Right ventricle myocardium inferior (tissue), 1 donor: ENCODE results near the gene OR13J1. TPM values are rescaled to one million over a fixed set of nuclear protein-coding genes. Genes with fewer than 3 reads are reported as not detected.

ENCODE experiments used
- ATAC-seq: fragments of 200-7000 bp; cut with Tn5 transposase; one replicate; pipeline ENCODE4 v1.9.1; 2020; ENCODE audit warnings: mild to moderate bottlenecking, moderate library complexity
- DNase-seq: peaks from one replicate; pipeline ENCODE4 v3.0.0; 2021; ENCODE audit errors: missing footprints
- intact Hi-C: fragments of 100-400 bp; cut with DNase I; formaldehyde crosslinking; loops from one replicate; pipeline ENCODE4 v1.11.0; 2022
- total RNA-seq: library from RNA; stranded (reverse); fragmentation: NEBNext Ultra II Directional; extraction: Animal tissue kit (Norgen Biotek cat#: 25700); gene quantifications from one replicate; pipeline ENCODE4 v1.2.1, GENCODE V29; 2021
- donor health status: DM: no; HTN: yes; CAD: no; lungs with severe emphysema.

Gene OR13J1
- total RNA-seq, 1 donor from 2014 or later = not detected

GRCh38 chr9:35842020-35842745, 28.0 kb downstream of the OR13J1 start:
- intact Hi-C loops = no loop called here
- ATAC-seq (no peak), DNase-seq (no peak)

- intact Hi-C loops = no loop called here
- DNase-seq (no peak), ATAC-seq (no peak)
Measured at GRCh38 chr9:35841645-35841900, 28.6 kb downstream of the OR13J1 start.

- DNase-seq (no peak), ATAC-seq (no peak)
- intact Hi-C loops = no loop called here
Measured at GRCh38 chr9:35840881-35841644, 29.1 kb downstream of the OR13J1 start.

GRCh38 chr9:35839926-35840325, 30.3 kb downstream of the OR13J1 start:
- DNase-seq = no peak
- ATAC-seq = no peak
- intact Hi-C loops = no loop called here

DNA sequence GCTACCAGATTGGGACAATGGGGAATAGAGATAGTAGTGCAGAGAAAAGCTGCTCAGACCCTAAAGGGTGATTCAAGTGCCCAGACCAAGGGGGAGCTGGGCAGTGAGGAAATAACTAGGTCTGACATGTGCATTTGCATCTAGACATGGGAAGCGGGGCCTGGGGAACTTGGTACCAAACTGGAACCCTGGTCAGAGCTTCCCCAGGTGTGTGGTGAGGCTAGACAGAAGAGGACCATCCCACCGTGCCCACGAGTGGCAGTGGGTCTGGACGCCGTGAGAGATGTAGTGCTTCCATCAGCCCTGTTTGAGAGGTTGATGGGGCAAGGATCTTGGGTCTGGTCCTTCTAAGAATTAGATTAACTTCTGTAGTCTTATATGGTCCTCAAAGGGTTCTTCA, 33.6 kb downstream of the OR13J1 start:
- ATAC-seq (no peak), DNase-seq (no peak)
- intact Hi-C loops = no loop called here

DNA sequence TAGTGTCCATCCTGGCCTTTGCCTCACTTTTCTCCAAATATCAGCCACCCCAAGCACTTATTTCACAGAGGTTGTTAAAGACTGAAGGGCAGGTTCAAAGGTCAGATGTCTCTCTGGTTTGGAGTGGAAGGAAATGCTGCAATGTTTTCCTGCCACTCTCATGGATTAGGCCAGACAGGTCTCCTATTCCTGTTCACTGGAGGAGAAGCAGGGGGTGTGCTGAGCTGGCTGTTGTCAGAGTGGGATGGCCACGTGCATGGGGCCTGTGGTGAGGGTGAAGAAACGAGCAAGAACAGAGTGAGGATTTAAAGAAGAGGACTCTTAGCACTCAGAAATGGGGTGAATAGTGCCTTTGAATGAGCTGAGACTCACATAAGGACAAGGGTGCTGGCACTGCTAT, 34.4 kb downstream of the OR13J1 start:
- ATAC-seq (no peak), DNase-seq (no peak)
- intact Hi-C loops = no loop called here

DNA sequence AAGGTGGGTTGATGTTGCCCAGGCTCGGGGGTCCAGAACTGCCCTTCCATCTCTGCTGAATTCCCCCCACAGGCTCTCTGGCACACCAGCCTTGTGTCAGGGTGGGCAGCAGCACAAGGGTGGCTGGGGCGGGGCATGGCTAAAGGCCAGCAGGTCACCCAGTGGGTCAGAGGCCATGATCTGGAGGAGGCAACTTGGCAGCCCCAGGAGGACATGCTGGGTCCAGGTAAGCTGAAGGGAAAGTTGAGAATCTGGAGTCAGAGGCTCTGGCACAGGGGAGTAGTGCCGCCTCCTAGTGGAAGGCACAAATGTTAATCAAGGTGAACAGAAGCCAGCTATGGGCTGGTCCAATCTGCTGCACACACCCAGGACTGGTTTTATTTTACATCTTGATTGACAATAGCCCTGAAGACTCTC, 35.0 kb downstream of the OR13J1 start:
- DNase-seq (no peak), ATAC-seq (no peak)
- intact Hi-C loops = no loop called here

DNA sequence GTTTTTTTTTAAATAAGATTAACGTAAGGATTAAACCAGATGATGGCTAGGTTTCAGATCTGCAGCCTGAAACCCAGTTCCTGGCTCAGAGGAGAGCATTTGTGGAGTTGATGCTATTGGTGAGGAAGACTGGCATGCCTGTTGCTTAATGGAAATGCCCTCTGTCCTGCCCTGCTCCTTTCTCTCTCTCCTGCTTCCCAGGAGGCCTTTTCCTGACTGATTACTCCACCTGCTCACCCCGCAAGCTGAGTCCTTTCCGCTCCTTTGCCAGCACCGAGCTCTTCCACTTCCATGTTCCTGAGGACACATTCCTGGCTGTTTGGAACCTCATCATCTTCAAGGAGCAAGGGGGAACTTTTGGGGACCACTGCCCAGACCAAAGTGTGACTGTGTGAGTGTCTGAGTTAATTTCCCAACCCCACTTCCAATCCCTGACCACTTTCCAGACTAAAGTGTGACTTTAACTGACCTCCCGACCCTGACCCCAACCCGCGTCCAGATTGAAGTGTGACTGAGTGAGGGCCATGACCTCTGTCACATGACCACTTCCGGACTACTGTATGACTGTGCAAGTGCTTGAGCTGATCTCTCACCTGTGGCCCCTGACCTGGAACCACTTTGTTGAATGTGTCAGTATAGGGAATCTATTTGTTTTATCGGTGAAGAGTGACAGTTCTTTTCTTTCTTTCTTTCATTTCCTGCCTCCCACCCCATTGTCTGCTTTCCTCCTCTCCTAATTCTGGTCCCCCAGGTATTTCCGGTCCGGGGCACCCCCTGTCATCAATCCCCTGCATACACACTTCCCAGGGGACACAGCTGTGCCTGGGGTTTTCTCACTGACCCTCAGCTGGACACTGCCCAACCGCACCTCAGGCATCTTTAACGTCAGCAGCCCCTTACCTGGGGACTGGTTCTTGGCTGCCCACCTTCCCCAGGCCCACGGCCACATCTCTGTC, 35.7 kb downstream of the OR13J1 start:
- ATAC-seq = no peak
- intact Hi-C loops = no loop called here
- no peak for DNase-seq

DNA sequence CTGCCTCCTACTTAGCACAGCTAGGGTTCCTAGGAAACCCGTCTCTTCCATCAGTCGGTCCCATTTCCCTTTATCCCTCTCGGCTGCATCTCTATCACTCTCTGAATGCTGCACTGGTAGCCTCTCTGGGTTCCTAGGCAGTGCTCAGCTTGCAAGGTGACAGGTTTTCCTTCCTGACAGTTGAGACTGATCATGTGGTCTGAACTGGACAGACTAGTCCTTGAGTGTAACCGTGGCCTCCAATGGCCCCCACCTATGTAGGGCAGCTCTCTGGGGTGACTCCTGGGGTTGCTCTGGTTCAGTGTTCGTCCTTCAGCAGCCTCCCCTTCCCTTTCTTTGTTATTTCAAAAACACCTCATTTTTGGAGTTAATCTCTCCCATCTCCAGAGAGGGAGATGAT, 37.4 kb downstream of the OR13J1 start:
- no peak for DNase-seq
- ATAC-seq = no peak
- intact Hi-C loops = no loop called here

DNA sequence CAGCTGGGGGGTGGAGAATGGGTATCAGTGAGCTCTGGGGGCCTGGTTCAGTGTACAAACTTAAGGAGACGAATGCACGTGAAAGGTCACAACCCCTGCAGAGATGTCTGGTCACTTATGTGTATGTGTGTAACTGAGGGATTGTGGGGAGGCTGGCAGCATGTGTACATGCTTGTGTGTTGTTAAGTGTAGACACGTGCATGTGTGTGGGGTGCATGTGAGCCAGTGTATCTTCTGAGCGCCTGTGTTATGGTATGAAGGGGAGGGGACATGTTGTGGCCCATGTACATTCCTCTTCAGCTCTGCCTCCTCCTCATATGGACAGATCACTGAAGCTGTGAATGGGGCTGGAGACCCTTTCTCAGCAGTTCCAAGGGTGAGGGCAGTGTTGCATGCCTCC, 39.2 kb downstream of the OR13J1 start:
- intact Hi-C loops = no loop called here
- no peak for ATAC-seq
- no peak for DNase-seq

DNA sequence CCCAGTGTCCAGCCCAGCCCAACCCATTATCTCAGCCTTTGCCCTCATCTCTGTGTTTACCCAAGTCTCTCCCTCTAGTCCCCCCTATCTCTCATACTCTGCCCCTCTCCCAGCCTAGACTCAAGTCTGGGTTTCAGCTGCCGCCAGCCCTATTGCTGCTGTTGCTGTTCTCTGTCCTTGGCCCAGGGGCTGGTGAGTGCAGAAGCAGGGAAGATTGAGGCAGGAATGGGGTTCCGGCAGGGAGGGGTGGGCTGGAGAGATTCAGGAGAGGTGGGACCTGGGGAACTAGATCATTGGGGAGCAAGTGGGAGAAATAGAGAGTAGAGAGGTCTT, 40.5 kb downstream of the OR13J1 start:
- DNase-seq (no peak), ATAC-seq (no peak)
- intact Hi-C loops = loop anchor here (5.0 kb wide), 2 partner anchors 97 to 172 kb away; partner anchors contain the start of genes CCDC107, CREB3, RMRP and TLN1

- ATAC-seq (peak; percentile 92), DNase-seq (peak; percentile 99)
- intact Hi-C loops = loop anchor here (5.0 kb wide), 2 partner anchors 97 to 172 kb away; partner anchors contain the start of genes CCDC107, CREB3, RMRP and TLN1
Measured at GRCh38 chr9:35829084-35829763, 41.0 kb downstream of the OR13J1 start, which contains the start of gene TMEM8B. Gene TMEM8B, plus strand, starts transcription at chr9:35829228. Its CDS starts 220 bp downstream, at chr9:35829448.

- intact Hi-C loops = loop anchor here (5.0 kb wide), 2 partner anchors 96 to 171 kb away; partner anchors contain the start of genes CCDC107, CREB3, RMRP and TLN1
- ATAC-seq (no peak), DNase-seq (no peak)
Measured at GRCh38 chr9:35828716-35829083, 41.5 kb downstream of the OR13J1 start, which contains the start of gene FAM221B. Gene FAM221B, minus strand, starts transcription at chr9:35828732. Its CDS starts 2,571 bp downstream, at chr9:35826161.

DNA sequence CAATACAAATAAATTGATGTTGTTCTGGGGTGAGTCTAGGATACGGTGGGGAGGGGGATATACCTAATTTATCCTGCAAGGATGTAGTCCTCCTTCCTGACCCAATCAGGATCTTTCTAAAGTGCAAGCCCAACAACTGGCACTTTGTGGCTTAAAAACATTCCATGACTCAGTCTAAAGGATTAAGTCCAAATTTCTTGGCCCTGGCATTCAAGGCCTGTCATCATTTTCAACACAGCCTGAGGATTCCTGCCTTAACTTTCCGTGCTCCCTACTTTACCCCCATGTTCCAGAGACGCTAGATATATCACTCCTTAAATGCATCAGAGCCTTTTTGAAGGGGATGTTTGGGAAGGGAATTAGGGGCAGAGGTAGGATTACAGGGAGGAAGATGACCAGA, 42.7 kb downstream of the OR13J1 start:
- intact Hi-C loops = loop anchor here (2.0 to 5.0 kb wide), 3 partner anchors 37 to 170 kb away; partner anchors contain the start of genes CCDC107, CREB3, NPR2 and RMRP
- ATAC-seq (no peak), DNase-seq (no peak)

DNA sequence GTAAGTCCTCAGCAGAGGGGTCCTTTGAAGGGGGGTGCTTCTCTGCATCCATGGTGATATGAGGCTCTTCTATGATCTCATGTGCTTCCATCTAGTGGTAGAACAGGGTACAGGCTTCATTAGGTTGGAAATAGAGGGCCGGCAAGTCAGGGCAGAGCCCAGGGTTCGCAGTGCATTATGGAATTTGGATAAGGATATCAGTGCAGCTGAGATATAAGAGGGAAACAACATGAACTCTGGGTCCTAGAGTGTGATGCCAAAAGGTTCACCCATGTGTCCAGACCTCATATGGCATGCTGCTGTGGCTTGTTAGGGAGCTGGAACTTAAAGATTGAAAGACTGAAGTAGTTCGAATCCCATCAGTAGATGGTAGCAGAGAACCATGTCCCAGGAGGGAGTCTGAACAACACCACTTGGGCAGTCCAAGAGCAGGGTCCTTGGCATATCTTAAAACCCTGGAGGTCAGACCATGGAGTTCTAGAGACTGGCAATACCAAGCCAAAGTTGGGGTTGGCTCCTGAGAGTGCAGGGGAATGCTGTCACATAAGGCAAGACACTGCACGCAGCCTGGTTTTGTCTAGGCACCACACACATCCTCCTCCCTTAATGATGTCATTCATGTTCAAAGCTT, 44.0 kb downstream of the OR13J1 start:
- no peak for DNase-seq
- ATAC-seq = peak; percentile 49
- intact Hi-C loops = loop anchor here (1.0 to 5.0 kb wide), 4 partner anchors 35 to 169 kb away; partner anchors contain the start of genes CCDC107, CREB3, NPR2 and RMRP

DNA sequence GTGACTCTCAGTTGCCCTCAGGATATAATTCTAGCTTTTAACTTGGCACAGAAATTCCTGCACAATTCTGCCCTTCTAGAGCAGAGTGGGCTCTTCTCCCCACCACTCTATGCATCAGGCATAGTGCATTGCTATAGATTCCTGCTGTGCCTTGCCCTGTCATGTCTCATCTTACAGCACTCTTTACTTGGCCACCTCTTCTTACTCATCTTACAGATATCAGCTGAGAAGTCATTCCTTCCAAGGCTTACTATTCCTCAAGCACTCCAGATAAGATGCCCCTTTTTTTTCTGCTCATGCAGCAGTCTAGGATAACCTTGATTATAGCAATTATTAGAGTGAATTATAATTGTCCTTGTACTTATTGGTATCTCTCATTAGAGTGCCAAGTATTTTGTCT, 47.3 kb downstream of the OR13J1 start:
- intact Hi-C loops = no loop called here
- no peak for DNase-seq
- no peak for ATAC-seq

DNA sequence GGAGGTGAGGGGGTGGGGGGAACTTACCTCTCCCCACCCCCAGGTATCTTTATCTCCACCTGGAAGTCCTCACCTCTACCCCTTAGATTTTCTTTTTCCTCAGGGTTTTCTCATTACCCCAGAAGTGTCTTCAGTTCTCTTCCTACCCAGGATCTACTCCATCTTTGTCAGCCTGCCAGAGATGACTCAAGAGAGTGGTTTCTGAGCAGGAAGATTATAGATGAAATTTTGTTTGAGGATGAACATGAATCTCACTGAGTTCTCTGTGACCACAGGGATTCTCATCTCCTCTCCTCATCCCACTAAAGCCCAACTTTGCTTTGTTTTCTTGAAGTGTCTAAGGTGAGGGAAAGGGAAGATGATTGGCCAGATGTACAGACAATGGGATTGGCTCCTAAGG, 50.1 kb downstream of the OR13J1 start:
- intact Hi-C loops = no loop called here
- DNase-seq (no peak), ATAC-seq (no peak)
